Stomach (tissue), 4 donors: Measurements from ENCODE around the gene SPRR1B.

ENCODE experiments used
- CTCF ChIP-seq, 7 experiments: fragments of 450-650 bp in 4 of 7; fragments of 200-600 bp in 3 of 7; sonication (generic) in 3 of 7; IDR thresholded peaks; one replicate each; pipeline ENCODE4 v1.5.1; 2016 to 2019; ENCODE audit warnings: antibody characterized with exemption in 7 of 7, control low read depth in 2 of 7, mild to moderate bottlenecking in 1 of 7
- POLR2A ChIP-seq, 4 donors: fragments of 450-650 bp; IDR thresholded peaks; one replicate each; pipeline ENCODE4 v1.6.1; 2016; ENCODE audit warnings: antibody characterized with exemption in 4 of 4, control low read depth in 2 of 4, mild to moderate bottlenecking in 1 of 4, moderate library complexity in 1 of 4
- POLR2AphosphoS5 ChIP-seq, 3 donors: sonication (generic); formaldehyde crosslinking; IDR thresholded peaks; one replicate each; pipeline ENCODE4 v1.6.1; 2016; ENCODE audit warnings: antibody characterized with exemption in 3 of 3

GRCh38 chr1:153025797-153026196 is 5.2 kb upstream of the SPRR1B start:
- no peak for TF ChIP-seq CTCF (IDR thresholded peaks at IDR 0.05)
- TF ChIP-seq POLR2A (IDR thresholded peaks at IDR 0.05) = no peak
- no peak for TF ChIP-seq POLR2AphosphoS5 (IDR thresholded peaks at IDR 0.05)
